H1 (cell line): ENCODE data around the gene DNAJB1. TPM values are rescaled to one million over a fixed set of nuclear protein-coding genes. Genes with fewer than 3 reads are reported as not detected.

Source experiments
- CTCF ChIA-PET: fragments of 300-600 bp; sonication (Branson Sonifier 250); formaldehyde crosslinking; loops from one replicate; lab custom pipeline; 2021; ENCODE audit not compliant: partially characterized antibody; lab: Charles Lee
- POLR2A ChIA-PET: fragments of 300-600 bp; sonication (Branson Sonifier 250); formaldehyde crosslinking; loops from one replicate; lab custom pipeline; 2021; ENCODE audit warnings: inconsistent platforms; ENCODE audit not compliant: partially characterized antibody; lab: Charles Lee
- DNase-seq, 2 experiments: peaks; one replicate each; pipeline versions ENCODE4 v3.0.0 to v3.0.0-alpha.2; 2010 to 2022; ENCODE audit warnings: low spot score in 2 of 2, low read depth in 1 of 2, mixed read lengths in 1 of 2
- FAIRE-seq: peaks from 2 replicates; lab custom pipeline; 2011; peaks lifted over from hg19 to GRCh38; lab: Jason Lieb, UNC
- H2AFZ ChIP-seq: 2 replicates; pipeline ENCODE4 v1.8.1; 2012; ENCODE audit warnings: low read length, inconsistent platforms
- H2AK5ac ChIP-seq: 2 replicates; pipeline ENCODE4 v1.6.1; 2013; ENCODE audit warnings: low read depth, low read length
- H2BK120ac ChIP-seq: replicated peaks from 2 replicates; pipeline ENCODE3; 2013; ENCODE audit warnings: low read depth, low read length, inconsistent platforms
- H2BK12ac ChIP-seq: 2 replicates; pipeline ENCODE4 v1.6.1; 2013; ENCODE audit warnings: low read depth, low read length
- H2BK15ac ChIP-seq: 2 replicates; pipeline ENCODE4 v1.6.1; 2013; ENCODE audit warnings: low read length
- H2BK20ac ChIP-seq: 2 replicates; pipeline ENCODE4 v1.6.1; 2013; ENCODE audit warnings: low read length
- H2BK5ac ChIP-seq: 2 replicates; pipeline ENCODE4 v1.6.1; 2013; ENCODE audit warnings: low read depth, low read length
- H3K14ac ChIP-seq: 2 replicates; pipeline ENCODE4 v1.6.1; 2013; ENCODE audit warnings: inconsistent platforms; ENCODE audit not compliant: insufficient read length
- H3K18ac ChIP-seq: 2 replicates; pipeline ENCODE4 v1.6.1; 2013; ENCODE audit warnings: low read length; ENCODE audit errors: extremely low read depth
- H3K23ac ChIP-seq: 2 replicates; pipeline ENCODE4 v1.6.1; 2013; ENCODE audit warnings: inconsistent platforms; ENCODE audit not compliant: insufficient read length
- H3K23me2 ChIP-seq: 2 replicates; pipeline ENCODE4 v1.6.1; 2013; ENCODE audit warnings: low read depth, low read length
- H3K27ac ChIP-seq: 2 replicates; pipeline ENCODE4 v1.6.1; 2011; ENCODE audit warnings: low read depth, low read length, inconsistent platforms
- H3K27me3 ChIP-seq, 4 experiments: replicated peaks in 1 of 4; 1 replicate in 1 of 4; 2 replicates in 3 of 4; pipeline versions ENCODE4 v1.6.1 to v1.8.1; 2011 to 2013; ENCODE audit warnings: low read length in 3 of 4, mild to moderate bottlenecking in 3 of 4, inconsistent platforms in 2 of 4, mixed read lengths in 2 of 4, moderate library complexity in 1 of 4; ENCODE audit not compliant: control insufficient read depth in 3 of 4, insufficient read depth in 3 of 4; ENCODE audit errors: extremely low read depth in 1 of 4
- H3K36me3 ChIP-seq, 4 experiments: 2 replicates each; pipeline versions ENCODE4 v1.6.1 to v1.8.1; 2011 to 2013; ENCODE audit warnings: mild to moderate bottlenecking in 4 of 4, low read length in 3 of 4, moderate library complexity in 2 of 4, control low read depth in 1 of 4, inconsistent platforms in 1 of 4; ENCODE audit not compliant: insufficient read depth in 4 of 4, control insufficient read depth in 2 of 4
- H3K4ac ChIP-seq: replicated peaks from 2 replicates; pipeline ENCODE3; 2013; ENCODE audit warnings: low read length, low read depth, mixed read lengths, inconsistent platforms; ENCODE audit not compliant: insufficient read length
- H3K4me1 ChIP-seq, 4 experiments: replicated peaks in 1 of 4; 1 replicate in 1 of 4; 2 replicates in 3 of 4; pipeline versions ENCODE4 v1.6.1 to v1.8.1; 2011 to 2013; ENCODE audit warnings: low read length in 3 of 4, inconsistent platforms in 2 of 4, mixed read lengths in 1 of 4; ENCODE audit not compliant: insufficient read depth in 4 of 4, control insufficient read depth in 3 of 4
- H3K4me2 ChIP-seq, 2 experiments: 2 replicates each; pipeline versions ENCODE4 v1.6.1 to v1.8.1; 2011 to 2013; ENCODE audit warnings: low read depth in 2 of 2, low read length in 2 of 2, control low read depth in 1 of 2, inconsistent platforms in 1 of 2, mild to moderate bottlenecking in 1 of 2; ENCODE audit not compliant: insufficient read depth in 1 of 2
- H3K4me3 ChIP-seq, 4 experiments: fragments of 200-600, 300-600 bp in 1 of 4; sonication (generic), shearing (Covaris generic), sonication (Bioruptor Twin) in 1 of 4; 2 replicates each; pipeline versions ENCODE4 v1.5.1 to v1.8.1; 2011 to 2016; ENCODE audit warnings: low read length in 4 of 4, low read depth in 3 of 4, control low read depth in 2 of 4, inconsistent platforms in 2 of 4, mild to moderate bottlenecking in 2 of 4, mixed read lengths in 1 of 4, moderate library complexity in 1 of 4; ENCODE audit not compliant: insufficient read depth in 2 of 4; ENCODE audit errors: extremely low read depth in 1 of 4
- H3K56ac ChIP-seq: replicated peaks from 2 replicates; pipeline ENCODE3; 2013; ENCODE audit warnings: low read depth, mild to moderate bottlenecking, mixed read lengths, low read length, inconsistent platforms; ENCODE audit not compliant: insufficient read length
- H3K79me1 ChIP-seq: 2 replicates; pipeline ENCODE4 v1.6.1; 2013; ENCODE audit warnings: low read depth, low read length, control low read depth
- H3K79me2 ChIP-seq, 2 experiments: 2 replicates each; pipeline versions ENCODE4 v1.6.1 to v1.8.1; 2012 to 2013; ENCODE audit warnings: low read length in 2 of 2, mild to moderate bottlenecking in 2 of 2, inconsistent platforms in 1 of 2; ENCODE audit not compliant: insufficient read depth in 2 of 2, control insufficient read depth in 1 of 2
- H3K9ac ChIP-seq, 4 experiments: replicated peaks in 1 of 4; 1 replicate in 1 of 4; 2 replicates in 3 of 4; pipeline versions ENCODE4 v1.6.1 to v1.8.1; 2011 to 2013; ENCODE audit warnings: low read depth in 3 of 4, low read length in 3 of 4, control low read depth in 2 of 4, mild to moderate bottlenecking in 2 of 4, moderate library complexity in 2 of 4, inconsistent platforms in 1 of 4; ENCODE audit errors: extremely low read depth in 1 of 4
- H3K9me3 ChIP-seq, 2 experiments: 2 replicates each; pipeline versions ENCODE4 v1.6.1 to v1.8.1; 2012 to 2013; ENCODE audit warnings: mild to moderate bottlenecking in 2 of 2, moderate library complexity in 2 of 2, control low read depth in 1 of 2, inconsistent platforms in 1 of 2, low read depth in 1 of 2, low read length in 1 of 2, mixed read lengths in 1 of 2; ENCODE audit not compliant: insufficient read depth in 2 of 2
- H4K20me1 ChIP-seq, 2 experiments: replicated peaks in 1 of 2; 2 replicates each; pipeline versions ENCODE3 to v1.8.1; 2011 to 2013; ENCODE audit warnings: inconsistent platforms in 2 of 2, low read length in 2 of 2, mild to moderate bottlenecking in 1 of 2; ENCODE audit not compliant: insufficient read depth in 2 of 2, control insufficient read depth in 1 of 2
- H4K5ac ChIP-seq: 2 replicates; pipeline ENCODE4 v1.6.1; 2013; ENCODE audit warnings: low read length, low read depth, mixed read lengths, inconsistent platforms; ENCODE audit not compliant: insufficient read length
- H4K8ac ChIP-seq: 2 replicates; pipeline ENCODE4 v1.8.0; 2013; ENCODE audit warnings: mild to moderate bottlenecking, moderate library complexity, low read length, inconsistent platforms; ENCODE audit not compliant: insufficient read depth; ENCODE audit errors: extremely low read depth
- H4K91ac ChIP-seq: replicated peaks from 2 replicates; pipeline ENCODE3; 2013; ENCODE audit warnings: low read length, mixed read lengths, inconsistent platforms; ENCODE audit not compliant: insufficient read length
- GABPA ChIP-seq: IDR thresholded peaks from 2 replicates; pipeline ENCODE4 v1.6.1; 2011; ENCODE audit warnings: mild to moderate bottlenecking, low read length, moderate library complexity, borderline replicate concordance; ENCODE audit not compliant: insufficient read depth
- WGBS, 2 experiments: shearing (Covaris generic) in 1 of 2; methylation state at CpG; one replicate each; pipeline versions ENCODE4 v1.1.6 to v1.1.7; 2013 to 2015; ENCODE audit warnings: low lambda C conversion rate in 2 of 2, mixed read lengths in 2 of 2, inconsistent platforms in 1 of 2, low coverage in 1 of 2, missing lambda C conversion rate in 1 of 2; ENCODE audit not compliant: insufficient replicate concordance in 2 of 2, insufficient coverage in 1 of 2, insufficient read length in 1 of 2; ENCODE audit errors: extremely low coverage in 1 of 2, missing lambda C conversion rate in 1 of 2; 5-methylcytosine and 5-hydroxymethylcytosine counted together
- polyA plus RNA-seq, 7 experiments: library from polyadenylated mRNA; depleted of rRNA in 3 of 7; stranded (reverse) in 5 of 7; unstranded in 2 of 7; fragments of >200 nt in 5 of 7; fragments of 200-250 nt in 2 of 7; gene quantifications; 1 replicate in 5 of 7; 2 replicates in 1 of 7; 4 replicates in 1 of 7; pipeline versions ENCODE4 v1.2.1 to v1.2.3, GENCODE V29; 2011 to 2013; ENCODE audit warnings: missing spikeins in 2 of 7, mixed read lengths in 2 of 7
- total RNA-seq: library from RNA; stranded (reverse); fragmentation: NEBNext Ultra II Directional; extraction: Animal tissue kit (Norgen Biotek cat#: 25700); gene quantifications from 2 replicates; pipeline ENCODE4 v1.2.1, GENCODE V29; 2021

The DNAJB1 gene
- total and polyA plus RNA-seq, 2 of the 8 experiments (the other 6 are each of a cell fraction or from before 2014, with no cell fraction given): 62.9 to 64.3 TPM

DNA sequence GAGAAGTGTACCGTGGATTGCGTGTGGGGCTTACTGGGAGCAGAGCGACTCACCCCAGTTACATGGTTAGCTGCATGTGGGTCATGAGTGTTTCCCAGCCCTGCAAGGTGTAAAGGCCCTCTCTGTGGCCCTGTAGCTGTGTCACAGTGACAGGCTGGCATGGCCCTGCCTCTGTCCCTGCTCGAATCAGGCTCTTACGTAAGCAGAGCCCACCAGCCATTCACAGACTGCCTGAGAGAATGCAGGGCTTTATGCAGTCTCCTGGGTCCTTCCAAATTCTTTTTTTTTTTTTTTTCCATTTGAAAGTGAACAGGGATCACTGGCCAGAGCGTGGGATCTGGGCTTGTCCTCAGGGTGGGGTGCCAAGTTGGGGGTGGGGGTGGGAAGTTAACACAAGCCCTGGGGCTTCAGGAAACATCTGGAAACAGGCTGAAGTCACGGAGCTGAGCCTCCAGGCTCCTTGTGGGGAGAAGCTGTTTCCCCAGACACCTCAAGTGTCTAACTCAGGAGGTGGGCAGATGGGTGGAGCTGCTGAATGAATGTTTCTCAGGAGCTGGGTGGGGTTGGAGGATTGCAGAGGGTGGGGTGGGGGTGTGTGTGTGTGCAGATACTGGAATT lies 24.6 kb upstream of the DNAJB1 start:
- Histone ChIP-seq H3K4ac (no peak overlapping the region), H2AK5ac (no peak overlapping the region; the same call in 1 of the 2 replicates), H2BK5ac (no peak overlapping the region), H3K79me2 (peaks cover 0 to 37% of the 10 kb centered on the region in 2 experiments; a peak in 1 of 4 replicates), H3K4me1 (peaks cover 0 to 3% (median 1%) of the 10 kb centered on the region in 4 experiments; a peak in 3 of 7 replicates), H2BK12ac (no peak overlapping the region), H3K27ac (no peak overlapping the region), H3K36me3 (no peaks in the 10 kb centered on the region; a peak in 1 of 8 replicates), H4K91ac (no peak overlapping the region), H3K9me3 (no peaks in the 10 kb centered on the region), H3K23ac (no peak overlapping the region), H2BK15ac (no peak overlapping the region), H3K56ac (no peak overlapping the region), H4K5ac (no peak overlapping the region), H3K4me3 (no peak overlapping the region), H3K27me3 (no peaks in the 10 kb centered on the region; a peak in 1 of 7 replicates), H2AFZ (no peak overlapping the region), H3K14ac (peak overlapping the region; percentile 48), H3K23me2 (no peaks in the 10 kb centered on the region), H3K18ac (no peak overlapping the region), H4K8ac (no peak overlapping the region), H3K9ac (no peak overlapping the region), H3K79me1 (peaks cover 26% of the 10 kb centered on the region), H2BK120ac (no peak overlapping the region), H3K4me2 (no peak overlapping the region; a peak in 1 of 4 replicates), H4K20me1 (peaks cover 5 to 21% of the 10 kb centered on the region in 2 experiments), H2BK20ac (no peak overlapping the region)
- TF ChIP-seq GABPA: no peak
- ChIA-PET POLR2A (interaction anchor here (0.7 kb wide), 1 partner anchor 59 kb away, joined by 3 read pairs; no protein-coding TSS in a partner anchor), CTCF (interaction anchor here (0.7 kb wide), 1 partner anchor 969 kb away, joined by 3 read pairs; no protein-coding TSS in a partner anchor)
- no peak for DNase-seq
- FAIRE-seq: no peak
- 66% methylated on average over 7 of the region's 7 CpGs; no CpG with 5 or more reads in 1 of the 2 experiments for WGBS, 2 experiments
